Sigmoid colon (tissue), 4 donors: ENCODE results near the gene FBXO7.

Experiments used
- CTCF ChIP-seq, 4 experiments: fragments of 450-650 bp in 3 of 4; fragments of 200-600 bp in 1 of 4; IDR thresholded peaks; one replicate each; pipeline ENCODE4 v1.5.1; 2016 to 2019; ENCODE audit warnings: antibody characterized with exemption in 4 of 4, mild to moderate bottlenecking in 3 of 4, moderate library complexity in 2 of 4
- EP300 ChIP-seq, 4 donors: sonication (generic); formaldehyde crosslinking; IDR thresholded peaks; one replicate each; pipeline ENCODE4 v1.6.1; 2017; ENCODE audit warnings: antibody characterized with exemption in 4 of 4
- POLR2A ChIP-seq, 2 donors: fragments of 450-650 bp; IDR thresholded peaks; one replicate each; pipeline ENCODE4 v1.6.1; 2016; ENCODE audit warnings: antibody characterized with exemption in 2 of 2, mild to moderate bottlenecking in 2 of 2, moderate library complexity in 2 of 2
- POLR2AphosphoS5 ChIP-seq, 4 donors: sonication (generic); formaldehyde crosslinking; IDR thresholded peaks; one replicate each; pipeline ENCODE4 v1.6.1; 2017; ENCODE audit warnings: antibody characterized with exemption in 4 of 4

DNA sequence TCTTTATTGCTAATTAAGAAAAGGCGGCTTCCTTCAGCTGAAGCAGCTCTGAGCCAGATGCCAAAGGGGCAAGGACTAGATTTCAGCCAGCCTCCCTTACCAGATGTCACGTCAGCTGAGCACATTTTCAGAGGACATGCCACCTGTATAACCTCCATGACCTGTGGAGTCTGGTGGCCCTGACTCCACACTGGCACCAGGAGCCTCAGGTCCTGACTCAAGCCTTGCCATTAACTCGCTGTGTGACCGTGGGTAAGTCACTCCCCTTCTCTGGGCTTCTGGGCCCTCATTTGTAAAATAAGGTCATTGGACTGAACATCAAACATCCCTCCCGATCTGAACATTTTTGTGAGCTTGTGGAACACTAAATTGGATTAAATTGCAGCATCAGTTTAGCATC is 46.0 kb downstream of the FBXO7 start:
- TF ChIP-seq POLR2A (IDR thresholded peaks at IDR 0.05) (no peak), CTCF (IDR thresholded peaks at IDR 0.05) (no peak), EP300 (IDR thresholded peaks at IDR 0.05) (no peak), POLR2AphosphoS5 (IDR thresholded peaks at IDR 0.05) (no peak)
